Ishikawa (cell line): ENCODE measurements around the gene ASTN2.

Experiments
- CEBPB ChIP-seq: IDR thresholded peaks from 2 replicates; pipeline ENCODE4 v1.6.1; 2012
- CREB1 ChIP-seq: IDR thresholded peaks from 2 replicates; pipeline ENCODE4 v1.6.1; 2012; ENCODE audit warnings: low read depth
- EGR1 ChIP-seq: IDR thresholded peaks from 2 replicates; pipeline ENCODE4 v1.6.1; 2012
- EP300 ChIP-seq: IDR thresholded peaks from 2 replicates; pipeline ENCODE4 v1.6.1; 2012; ENCODE audit warnings: borderline replicate concordance
- FOXM1 ChIP-seq: IDR thresholded peaks from 2 replicates; pipeline ENCODE4 v1.6.1; 2012; ENCODE audit warnings: low read depth, borderline replicate concordance
- MAX ChIP-seq: IDR thresholded peaks from 2 replicates; pipeline ENCODE4 v1.6.1; 2012
- NFIC ChIP-seq: IDR thresholded peaks from 2 replicates; pipeline ENCODE4 v1.6.1; 2012
- RAD21 ChIP-seq: IDR thresholded peaks from 2 replicates; pipeline ENCODE4 v1.6.1; 2012; ENCODE audit warnings: low read depth
- REST ChIP-seq: IDR thresholded peaks from 2 replicates; pipeline ENCODE4 v1.6.1; 2012; ENCODE audit warnings: low read depth, mild to moderate bottlenecking
- TAF1 ChIP-seq: IDR thresholded peaks from 2 replicates; pipeline ENCODE4 v1.6.1; 2012; ENCODE audit warnings: low read depth, mild to moderate bottlenecking
- TCF12 ChIP-seq: IDR thresholded peaks from 2 replicates; pipeline ENCODE4 v1.6.1; 2012; ENCODE audit warnings: low read depth
- TEAD4 ChIP-seq: IDR thresholded peaks from 2 replicates; pipeline ENCODE4 v1.6.1; 2012
- USF1 ChIP-seq: IDR thresholded peaks from 2 replicates; pipeline ENCODE4 v1.6.1; 2012
- YY1 ChIP-seq: IDR thresholded peaks from 2 replicates; pipeline ENCODE4 v1.6.1; 2012; ENCODE audit warnings: low read depth
- ZBTB7A ChIP-seq: IDR thresholded peaks from 2 replicates; pipeline ENCODE4 v1.6.1; 2012; ENCODE audit warnings: low read depth

Gene ASTN2

GRCh38 chr9:116813031-116813300 is 601.9 kb downstream of the ASTN2 start:
- TF ChIP-seq EGR1 = no peak
- no peak for TF ChIP-seq TAF1
- no peak for TF ChIP-seq USF1
- no peak for TF ChIP-seq REST
- no peak for TF ChIP-seq YY1
- no peak for TF ChIP-seq FOXM1
- TF ChIP-seq CEBPB = no peak
- no peak for TF ChIP-seq TEAD4
- TF ChIP-seq NFIC = no peak
- no peak for TF ChIP-seq ZBTB7A
- no peak for TF ChIP-seq EP300
- no peak for TF ChIP-seq TCF12
- no peak for TF ChIP-seq MAX
- TF ChIP-seq CREB1 = no peak

- no peak for TF ChIP-seq TCF12
- TF ChIP-seq RAD21 = no peak
- no peak for TF ChIP-seq CREB1
- TF ChIP-seq EP300 = no peak
- TF ChIP-seq ZBTB7A = no peak
- no peak for TF ChIP-seq USF1
- no peak for TF ChIP-seq REST
These were observed 602.4 kb downstream of the ASTN2 start for GRCh38 chr9:116812231-116813030.

- TF ChIP-seq CREB1 = no peak
These were observed 605.2 kb downstream of the ASTN2 start for GRCh38 chr9:116809656-116810055.

- TF ChIP-seq TCF12 (no peak), FOXM1 (no peak), CEBPB (no peak), MAX (no peak), REST (peak; percentile 89), USF1 (no peak), EP300 (no peak)
These were observed 608.8 kb downstream of the ASTN2 start for GRCh38 chr9:116806075-116806474.

- no peak for TF ChIP-seq NFIC
- no peak for TF ChIP-seq YY1
- no peak for TF ChIP-seq TCF12
- TF ChIP-seq CREB1 = no peak
These were observed 614.0 kb downstream of the ASTN2 start for GRCh38 chr9:116800885-116801284.
